Superior temporal gyrus (tissue), 1 donor: ENCODE measurements around the gene HIGD1A.

Source experiments
- DNase-seq: peaks from one replicate; pipeline ENCODE4 v3.0.0-alpha.2; 2016; ENCODE audit errors: extremely low spot score

HIGD1A gene

DNA sequence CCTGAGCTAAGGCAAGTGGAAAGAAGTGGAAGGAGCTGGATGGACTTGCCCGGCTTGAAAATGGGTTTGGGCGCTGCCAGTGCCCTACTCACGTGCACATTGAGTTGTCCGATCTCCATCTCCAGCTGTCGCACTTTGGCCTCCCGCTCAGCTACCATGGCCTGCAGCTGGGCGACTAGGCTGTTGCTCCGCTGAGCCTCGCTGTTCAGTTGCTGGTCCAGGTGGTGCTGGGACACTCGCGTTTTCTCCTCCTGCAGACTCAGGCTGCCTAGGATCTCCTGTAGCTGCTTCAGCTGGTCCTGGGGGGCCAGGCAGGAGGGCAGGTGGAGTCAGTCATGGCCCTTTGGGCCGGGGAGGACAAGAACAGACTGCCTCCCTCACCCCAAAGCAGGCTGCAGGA is 68.7 kb downstream of the HIGD1A start:
- no peak for DNase-seq

DNA sequence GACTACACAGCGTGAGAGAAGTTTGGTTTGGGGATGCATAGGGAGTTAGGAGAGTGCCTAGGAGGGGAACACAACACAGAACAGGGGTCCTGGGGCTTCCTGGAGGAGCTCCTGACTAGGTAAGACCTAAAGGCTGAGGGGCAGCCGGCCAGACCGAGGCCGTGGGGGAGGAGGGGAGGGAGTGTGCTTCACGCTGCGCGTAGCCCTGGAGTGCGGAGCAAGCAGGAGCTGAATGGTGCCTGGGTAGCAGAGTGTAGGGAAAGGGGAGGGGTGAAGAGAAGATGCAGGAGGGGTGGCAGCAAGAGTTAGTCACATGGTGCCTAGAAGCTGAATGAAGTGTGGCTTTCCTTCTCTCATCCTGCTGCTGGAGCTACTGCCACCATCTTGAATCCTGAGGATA is 69.3 kb downstream of the HIGD1A start:
- DNase-seq, result no peak

DNA sequence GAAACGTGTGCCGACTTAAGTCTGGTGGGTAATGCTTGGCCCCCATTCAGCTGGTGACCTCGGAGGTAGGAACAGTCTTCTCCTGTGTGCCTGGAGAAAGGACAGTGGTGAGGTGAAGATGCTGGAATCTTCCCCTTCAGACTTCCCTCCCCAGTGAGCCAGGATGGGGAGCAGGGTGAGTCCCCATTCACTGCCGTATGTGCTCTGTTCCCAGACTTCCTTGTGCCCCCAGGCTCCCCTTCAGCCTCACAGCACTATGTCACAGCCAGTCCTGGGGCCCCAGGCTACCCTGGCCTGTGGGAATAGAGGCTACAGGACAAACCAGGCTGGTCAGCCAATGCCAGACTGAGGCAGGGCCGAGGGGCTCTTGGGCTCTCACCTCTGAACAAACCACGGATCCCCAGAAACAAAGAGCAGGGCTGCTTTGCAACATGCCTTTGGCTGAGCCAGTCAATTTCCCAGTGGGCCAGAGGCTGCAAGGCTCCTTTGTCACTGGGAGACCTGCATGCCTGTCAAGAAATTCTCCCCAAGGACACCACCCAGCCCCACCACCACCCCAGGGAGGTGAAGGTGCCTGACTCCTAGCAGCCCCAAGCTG is 69.9 kb downstream of the HIGD1A start:
- peak; percentile 36 for DNase-seq

DNA sequence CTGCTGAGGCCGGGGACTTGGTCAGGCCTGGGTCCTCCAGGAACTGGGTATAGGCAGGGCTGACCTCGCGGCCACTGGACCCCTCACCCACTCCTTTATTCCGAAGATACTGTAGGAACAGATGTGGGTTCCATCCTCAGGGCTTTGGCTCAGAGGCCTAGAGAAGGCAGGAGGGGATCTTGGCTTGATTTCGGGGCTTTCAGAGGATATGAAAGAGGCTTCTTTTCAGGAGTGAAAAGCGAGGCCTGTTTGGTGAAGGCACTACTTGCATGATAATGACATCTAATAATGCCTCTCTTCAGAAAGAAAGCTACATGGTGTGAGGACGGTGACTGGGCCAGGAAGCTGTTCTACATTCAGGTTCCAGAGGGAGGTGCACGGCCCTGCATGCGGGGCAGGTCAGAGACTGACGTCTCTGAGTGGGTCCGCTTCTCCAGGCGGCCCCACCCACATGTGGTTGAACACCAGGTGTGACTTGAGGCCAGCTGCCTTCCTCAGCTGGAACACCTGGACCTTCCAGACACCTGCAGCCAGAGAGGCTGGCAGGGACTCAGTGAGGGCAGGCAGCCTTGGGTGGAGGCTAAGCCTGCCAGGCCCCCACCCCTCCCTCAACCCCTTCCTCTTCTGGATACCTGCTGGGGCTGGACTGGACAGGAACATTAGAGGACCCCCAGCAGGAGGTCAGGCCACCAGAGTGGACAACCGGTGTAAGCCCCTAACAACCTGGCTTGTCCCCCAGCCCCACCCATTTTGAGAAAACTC is 70.6 kb downstream of the HIGD1A start:
- peak; percentile 97 for DNase-seq
